ENCODE measurements around the gene EDC4. TPM values are rescaled to one million over a fixed set of nuclear protein-coding genes. Genes with fewer than 3 reads are reported as not detected.
A peak's percentile ranks its signal among the peaks of the same experiment; 100 is the strongest.

The EDC4 gene
- total and polyA plus RNA-seq, 2 experiments from 2014 or later, result 46.3 to 59.0 TPM

GRCh38 chr16:67872131-67872630, 671 bp upstream of the EDC4 start:
- Histone ChIP-seq H4K20me1 (ENCODE audit: insufficient read depth, poor library complexity, severe bottlenecking) (peaks cover 21% of the 10 kb centered on the region), H3K4me2 (peak overlapping the region; percentile 86), H3K4me1 (ENCODE audit: insufficient read depth) (peaks cover 10% of the 10 kb centered on the region), H3K4me3 (no peak overlapping the region), H3K27ac (peak overlapping the region; percentile 88), H3K9me3 (ENCODE audit: low read depth) (no peaks in the 10 kb centered on the region), H3K79me2 (peaks cover 49% of the 10 kb centered on the region), H3K9me2 (replicated peaks; ENCODE audit: insufficient read depth) (no peaks in the 10 kb centered on the region), H2AFZ (peak overlapping the region; percentile 95), H3K36me3 (replicated peaks; ENCODE audit: insufficient read depth, low read depth) (no peaks in the 10 kb centered on the region), H3K27me3 (no peaks in the 10 kb centered on the region)
- 59% methylated on average over 2 of the region's 2 CpGs for WGBS (ENCODE audit: low lambda C conversion rate, missing lambda C conversion rate)
- TF ChIP-seq EZH2phosphoT487 (IDR thresholded peaks at IDR 0.05; ENCODE audit: low read depth, severe bottlenecking, unreplicated experiment), result no peak
- TF ChIP-seq, protein P1, sequence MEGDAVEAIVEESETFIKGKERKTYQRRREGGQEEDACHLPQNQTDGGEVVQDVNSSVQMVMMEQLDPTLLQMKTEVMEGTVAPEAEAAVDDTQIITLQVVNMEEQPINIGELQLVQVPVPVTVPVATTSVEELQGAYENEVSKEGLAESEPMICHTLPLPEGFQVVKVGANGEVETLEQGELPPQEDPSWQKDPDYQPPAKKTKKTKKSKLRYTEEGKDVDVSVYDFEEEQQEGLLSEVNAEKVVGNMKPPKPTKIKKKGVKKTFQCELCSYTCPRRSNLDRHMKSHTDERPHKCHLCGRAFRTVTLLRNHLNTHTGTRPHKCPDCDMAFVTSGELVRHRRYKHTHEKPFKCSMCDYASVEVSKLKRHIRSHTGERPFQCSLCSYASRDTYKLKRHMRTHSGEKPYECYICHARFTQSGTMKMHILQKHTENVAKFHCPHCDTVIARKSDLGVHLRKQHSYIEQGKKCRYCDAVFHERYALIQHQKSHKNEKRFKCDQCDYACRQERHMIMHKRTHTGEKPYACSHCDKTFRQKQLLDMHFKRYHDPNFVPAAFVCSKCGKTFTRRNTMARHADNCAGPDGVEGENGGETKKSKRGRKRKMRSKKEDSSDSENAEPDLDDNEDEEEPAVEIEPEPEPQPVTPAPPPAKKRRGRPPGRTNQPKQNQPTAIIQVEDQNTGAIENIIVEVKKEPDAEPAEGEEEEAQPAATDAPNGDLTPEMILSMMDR (IDR thresholded peaks at IDR 0.05; ENCODE audit: poor library complexity), result no peak
- no peak for TF ChIP-seq EZH2 (IDR thresholded peaks at IDR 0.05; ENCODE audit: borderline replicate concordance)
- no peak for DNase-seq (ENCODE audit: low spot score)

DNA sequence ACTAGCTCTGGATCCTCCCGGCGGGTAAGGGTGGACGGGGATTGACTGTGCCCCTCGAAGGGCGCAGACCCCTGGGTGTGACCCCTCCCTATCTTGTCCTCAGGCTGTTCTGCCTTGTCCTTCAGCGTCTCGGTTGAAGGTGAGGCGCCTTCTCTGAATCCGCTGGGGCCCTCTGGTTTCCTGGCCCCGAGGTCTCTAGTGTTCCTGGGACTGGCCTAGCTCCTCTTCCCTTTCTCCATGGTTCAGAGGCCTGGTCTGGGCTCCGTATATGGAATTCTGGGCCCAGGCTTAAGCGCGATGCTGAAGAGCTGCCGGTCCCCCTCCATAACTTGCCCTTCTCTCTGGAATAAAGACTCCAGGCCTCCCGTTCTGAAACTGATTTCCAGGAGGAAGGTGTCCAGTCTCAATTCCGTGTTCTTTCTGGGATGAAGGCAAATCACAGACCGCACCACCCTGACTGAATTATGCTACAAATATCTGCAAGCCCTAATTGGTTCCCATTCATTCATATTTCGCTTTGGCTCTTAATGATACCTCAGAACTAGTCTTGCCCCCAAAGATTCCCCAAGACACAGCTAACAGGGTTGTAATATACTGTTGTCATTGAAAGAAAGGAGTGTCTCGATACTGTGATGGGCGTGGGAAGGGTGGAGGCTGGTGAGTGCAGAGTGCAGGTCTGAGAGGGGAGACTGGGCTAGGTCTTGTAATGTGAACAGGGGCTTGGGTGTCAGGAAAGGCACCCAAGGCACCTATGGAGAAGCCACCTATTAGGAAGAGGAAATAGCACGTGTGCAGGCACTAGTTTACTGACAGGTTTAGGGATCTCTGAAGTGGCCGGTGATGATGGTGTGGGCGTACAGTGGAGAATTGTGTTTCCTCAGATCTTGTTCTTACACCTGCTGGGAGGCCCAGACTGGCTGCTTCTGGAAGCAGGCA, 851 bp downstream of the EDC4 start:
- peak overlapping the region; percentile 88 for H3K27ac ChIP-seq
- WGBS (ENCODE audit: low lambda C conversion rate, missing lambda C conversion rate), result 22% methylated on average over 23 of the region's 23 CpGs
- peak overlapping the region; percentile 94 for H3K4me3 ChIP-seq
- H3K4me2 ChIP-seq, result peak overlapping the region; percentile 86
- no peaks in the 10 kb centered on the region for H3K27me3 ChIP-seq
- H2AFZ ChIP-seq, result peak overlapping the region; percentile 95
- no peak for DNase-seq (ENCODE audit: low spot score)
- peaks cover 10% of the 10 kb centered on the region for H3K4me1 ChIP-seq (ENCODE audit: insufficient read depth)
- H3K9me3 ChIP-seq (ENCODE audit: low read depth), result no peaks in the 10 kb centered on the region
- H3K36me3 ChIP-seq (replicated peaks; ENCODE audit: insufficient read depth, low read depth), result no peaks in the 10 kb centered on the region
- TF ChIP-seq, protein P1 (IDR thresholded peaks at IDR 0.05; ENCODE audit: poor library complexity), result no peak
- TF ChIP-seq EZH2 (IDR thresholded peaks at IDR 0.05; ENCODE audit: borderline replicate concordance), result no peak
- TF ChIP-seq EZH2phosphoT487 (IDR thresholded peaks at IDR 0.05; ENCODE audit: low read depth, severe bottlenecking, unreplicated experiment), result no peak
- H4K20me1 ChIP-seq (ENCODE audit: insufficient read depth, poor library complexity, severe bottlenecking), result peaks cover 17% of the 10 kb centered on the region
- peaks cover 40% of the 10 kb centered on the region for H3K79me2 ChIP-seq
- no peaks in the 10 kb centered on the region for H3K9me2 ChIP-seq (replicated peaks; ENCODE audit: insufficient read depth)

- TF ChIP-seq, protein P1 (IDR thresholded peaks at IDR 0.05; ENCODE audit: poor library complexity), result no peak
- TF ChIP-seq EZH2 (IDR thresholded peaks at IDR 0.05; ENCODE audit: borderline replicate concordance) (no peak), EZH2phosphoT487 (IDR thresholded peaks at IDR 0.05; ENCODE audit: low read depth, severe bottlenecking, unreplicated experiment) (no peak)
- Histone ChIP-seq H3K79me2 (peaks cover 40% of the 10 kb centered on the region), H3K9me2 (replicated peaks; ENCODE audit: insufficient read depth) (no peaks in the 10 kb centered on the region), H3K4me1 (ENCODE audit: insufficient read depth) (peaks cover 10% of the 10 kb centered on the region), H3K9me3 (ENCODE audit: low read depth) (no peaks in the 10 kb centered on the region), H3K36me3 (replicated peaks; ENCODE audit: insufficient read depth, low read depth) (no peaks in the 10 kb centered on the region), H3K27ac (peak overlapping the region; percentile 88), H3K4me3 (no peak overlapping the region), H4K20me1 (ENCODE audit: insufficient read depth, poor library complexity, severe bottlenecking) (peaks cover 17% of the 10 kb centered on the region), H2AFZ (no peak overlapping the region), H3K27me3 (no peaks in the 10 kb centered on the region), H3K4me2 (peak overlapping the region; percentile 86)
- DNase-seq (ENCODE audit: low spot score), result no peak
- WGBS (ENCODE audit: low lambda C conversion rate, missing lambda C conversion rate), result 76% methylated on average over 3 of the region's 3 CpGs
Observed at GRCh38 chr16:67874372-67874771, 1.5 kb downstream of the EDC4 start.

Data from hepatocyte (in vitro differentiated cells).